HepG2 (cell line): ENCODE results near the gene VGF. TPM values are rescaled to one million over a fixed set of nuclear protein-coding genes. Genes with fewer than 3 reads are reported as not detected.

Experiments used
- ATAC-seq: fragments of 200-7000 bp; cut with Tn5 transposase; 3 replicates; pipeline ENCODE4 v1.9.1; 2020; ENCODE audit warnings: mild to moderate bottlenecking, moderate library complexity
- BruUV-seq: library from RNA; stranded (reverse); fragments of 400-500 nt; replicated peaks from 2 replicates; lab custom pipeline; 2021; lab: Mats Ljungman, UMichigan
- CTCF ChIA-PET: fragments of 300-600 bp; formaldehyde crosslinking; extraction: SDS; loops from one replicate; lab custom pipeline; 2021; ENCODE audit warnings: low total read pairs, inconsistent platforms, low intra/inter-chr PET ratio; lab: Yijun Ruan, JAX
- POLR2A ChIA-PET: fragments of 350-600 bp; sonication (Branson Sonifier 250); formaldehyde crosslinking; loops from one replicate; lab custom pipeline; 2020; ENCODE audit warnings: antibody characterized with exemption, inconsistent platforms; lab: Yijun Ruan, JAX
- DNase-seq: peaks from one replicate; pipeline ENCODE4 v3.0.0-alpha.2; 2015; ENCODE audit warnings: low spot score
- FAIRE-seq: peaks from 3 replicates; lab custom pipeline; 2011; peaks lifted over from hg19 to GRCh38; lab: Jason Lieb, UNC
- H2AFZ ChIP-seq: one replicate; pipeline ENCODE4 v1.6.1; 2011; ENCODE audit warnings: low read length, inconsistent platforms
- H3K27ac ChIP-seq: fragments of 300-600 bp; 3 replicates; pipeline ENCODE4 v1.8.0; 2011; ENCODE audit warnings: mixed run types, mild to moderate bottlenecking, mixed read lengths, low read length, inconsistent platforms; ENCODE audit not compliant: insufficient read depth; ENCODE audit errors: extremely low read length
- H3K27me3 ChIP-seq, 2 experiments: fragments of 200-600 bp in 1 of 2; 2 replicates in 1 of 2; 3 replicates in 1 of 2; pipeline versions ENCODE4 v1.6.0 to v1.8.0; 2011; ENCODE audit warnings: low read length in 2 of 2, mild to moderate bottlenecking in 2 of 2, moderate library complexity in 2 of 2, inconsistent platforms in 1 of 2; ENCODE audit not compliant: insufficient read depth in 2 of 2, control insufficient read depth in 1 of 2
- H3K36me3 ChIP-seq, 2 experiments: fragments of 200-600 bp in 1 of 2; replicated peaks in 1 of 2; 2 replicates in 1 of 2; 3 replicates in 1 of 2; pipeline versions ENCODE4 v1.5.1 to v1.8.0; 2011; ENCODE audit warnings: low read length in 2 of 2, inconsistent platforms in 1 of 2; ENCODE audit not compliant: insufficient read depth in 2 of 2, control insufficient read depth in 1 of 2
- H3K4me1 ChIP-seq: 2 replicates; pipeline ENCODE4 v1.5.1; 2012; ENCODE audit warnings: low read length, inconsistent platforms; ENCODE audit not compliant: insufficient read depth
- H3K4me2 ChIP-seq: 2 replicates; pipeline ENCODE4 v1.6.0; 2011; ENCODE audit warnings: low read depth, low read length, inconsistent platforms
- H3K4me3 ChIP-seq, 3 experiments: fragments of 200-600 bp in 1 of 3; sonication (generic), shearing (Covaris generic) in 1 of 3; replicated peaks in 1 of 3; 2 replicates each; pipeline ENCODE4 v1.5.1; 2011 to 2016; ENCODE audit warnings: low read length in 3 of 3, inconsistent platforms in 2 of 3, low read depth in 2 of 3, mild to moderate bottlenecking in 2 of 3, control low read depth in 1 of 3, mixed read lengths in 1 of 3; ENCODE audit not compliant: insufficient read depth in 1 of 3
- H3K79me2 ChIP-seq: one replicate; pipeline ENCODE4 v1.6.1; 2011; ENCODE audit warnings: low read length, inconsistent platforms; ENCODE audit not compliant: insufficient read depth
- H3K9ac ChIP-seq: 2 replicates; pipeline ENCODE4 v1.6.0; 2011; ENCODE audit warnings: mild to moderate bottlenecking, low read depth, low read length, inconsistent platforms; ENCODE audit not compliant: insufficient read depth
- H3K9me3 ChIP-seq: 2 replicates; pipeline ENCODE4 v1.5.1; 2012; ENCODE audit warnings: mild to moderate bottlenecking, low read length
- H4K20me1 ChIP-seq: 2 replicates; pipeline ENCODE4 v1.6.0; 2011; ENCODE audit warnings: inconsistent platforms, mild to moderate bottlenecking, low read length, moderate library complexity; ENCODE audit not compliant: insufficient read depth
- DBP ChIP-seq: sonication (generic); formaldehyde crosslinking; IDR thresholded peaks from 2 replicates; pipeline ENCODE4 v1.4.0; 2020; ENCODE audit warnings: missing genetic modification reagents; ENCODE audit errors: not compliant biosample characterization
- E2F2 ChIP-seq: sonication (generic); formaldehyde crosslinking; IDR thresholded peaks from 2 replicates; pipeline ENCODE4 v1.4.0; 2020; ENCODE audit warnings: missing genetic modification reagents, borderline replicate concordance
- GABPB1 ChIP-seq: IDR thresholded peaks from 2 replicates; pipeline ENCODE4 v1.6.1; 2016; ENCODE audit warnings: mild to moderate bottlenecking, missing genetic modification reagents, moderate library complexity, missing compliant biosample characterization
- GFI1 ChIP-seq: sonication (generic); formaldehyde crosslinking; IDR thresholded peaks from 2 replicates; pipeline ENCODE4 v1.5.0; 2020; ENCODE audit warnings: missing genetic modification reagents, mild to moderate bottlenecking, borderline replicate concordance
- MIXL1 ChIP-seq: IDR thresholded peaks from 2 replicates; pipeline ENCODE4 v1.6.1; 2016
- POGZ ChIP-seq: sonication (generic); formaldehyde crosslinking; IDR thresholded peaks from 2 replicates; pipeline ENCODE4 v1.4.0; 2020; ENCODE audit warnings: mild to moderate bottlenecking, missing genetic modification reagents
- TOPORS ChIP-seq: sonication (generic); formaldehyde crosslinking; IDR thresholded peaks from 2 replicates; pipeline ENCODE4 v1.8.0; 2023; ENCODE audit warnings: mild to moderate bottlenecking, missing genetic modification reagents
- XRCC5 ChIP-seq: fragments of 200-400 bp; formaldehyde crosslinking; optimal IDR thresholded peaks from 2 replicates; pipeline ENCODE3; 2017; ENCODE audit warnings: mild to moderate bottlenecking, low read length
- ZNF331 ChIP-seq: sonication (generic); formaldehyde crosslinking; IDR thresholded peaks from 2 replicates; pipeline ENCODE4 v1.4.0; 2020; ENCODE audit warnings: missing genetic modification reagents
- ZNF839 ChIP-seq: sonication (generic); formaldehyde crosslinking; IDR thresholded peaks from 2 replicates; pipeline ENCODE4 v1.4.0; 2020; ENCODE audit warnings: missing genetic modification reagents, mild to moderate bottlenecking, borderline replicate concordance
- WGBS: methylation state at CpG from one replicate; pipeline ENCODE4 v1.1.6; 2017; ENCODE audit warnings: low lambda C conversion rate; 5-methylcytosine and 5-hydroxymethylcytosine counted together
- in situ Hi-C: cut with HindIII; loops from 2 replicates; pipeline ENCODE4 v1.10.0; 2017; ENCODE audit warnings: low pct_unique_long_range_greater_than_20kb; ENCODE audit not compliant: extremely low pct_ligation_motif_present
- intact Hi-C: fragments of 100-400 bp; cut with micrococcal nuclease; formaldehyde crosslinking; loops from one replicate; pipeline ENCODE4 v1.10.0; 2022; ENCODE audit not compliant: unreplicated experiment
- polyA plus RNA-seq, 8 experiments: library from polyadenylated mRNA; depleted of rRNA in 3 of 8; stranded (reverse) in 7 of 8; unstranded in 1 of 8; fragments of >200 nt; fragmentation: Illumina TruSeq in 4 of 8; extraction: Trizol in 4 of 8; gene quantifications; 2 replicates each; pipeline versions ENCODE4 v1.2.1 to v1.2.3, GENCODE V29; 2011 to 2016; ENCODE audit warnings: low read depth in 4 of 8, missing spikeins in 1 of 8, mixed read lengths in 1 of 8; ENCODE audit not compliant: insufficient read depth in 1 of 8
- total RNA-seq, 5 experiments: library from RNA; depleted of rRNA; stranded (reverse); fragments of >200 nt; fragmentation: Illumina TruSeq; extraction: Trizol; gene quantifications; 2 replicates each; pipeline ENCODE4 v1.2.3, GENCODE V29; 2016; ENCODE audit warnings: low read depth in 1 of 5

Gene VGF
- total and polyA plus RNA-seq, 2 of the 13 experiments (the other 11 are each of a cell fraction or from before 2014, with no cell fraction given): 0.12 to 0.46 TPM

- Histone ChIP-seq H3K9me3 (no peaks in the 10 kb centered on the region), H3K36me3 (no peaks in the 10 kb centered on the region), H4K20me1 (no peaks in the 10 kb centered on the region), H2AFZ (no peak overlapping the region), H3K79me2 (no peaks in the 10 kb centered on the region), H3K4me1 (peaks cover 65% of the 10 kb centered on the region), H3K27me3 (0 out of 5 replicates have a peak, but pooled peaks cover 0 to 3% of the 10 kb centered on the region in 2 experiments), H3K4me3 (no peak overlapping the region), H3K27ac (no peak overlapping the region), H3K4me2 (no peak overlapping the region), H3K9ac (no peak overlapping the region)
- in situ Hi-C loops: no loop called here
- DNase-seq (no peak), FAIRE-seq (no peak), ATAC-seq (no peak)
- no peak for TF ChIP-seq XRCC5
- TF ChIP-seq ZNF839 (CRISPR knock-in tag): no peak
- TF ChIP-seq MIXL1 (CRISPR knock-in tag): no peak
- no peak for TF ChIP-seq E2F2 (CRISPR knock-in tag)
- TF ChIP-seq POGZ (CRISPR knock-in tag): no peak
- TF ChIP-seq TOPORS (CRISPR knock-in tag): no peak
- TF ChIP-seq DBP (CRISPR knock-in tag): no peak
- no peak for TF ChIP-seq ZNF331 (CRISPR knock-in tag)
- no peak for TF ChIP-seq GABPB1 (CRISPR knock-in tag)
- TF ChIP-seq GFI1 (CRISPR knock-in tag): no peak
- ChIA-PET CTCF (no interaction called here), POLR2A (interaction anchor here (1.5 to 3.8 kb wide), 2 partner anchors 8 to 10 kb away, joined by 4 to 26 read pairs; no protein-coding TSS in a partner anchor)
- no TSS peak for BruUV-seq
- 24% methylated on average over 8 of the region's 8 CpGs for WGBS
- intact Hi-C loops: no loop called here
These were observed 50.9 kb downstream of the VGF start for GRCh38 chr7:101114492-101114891.
